ENCODE results near the gene ZDHHC11.

Gene ZDHHC11

DNA sequence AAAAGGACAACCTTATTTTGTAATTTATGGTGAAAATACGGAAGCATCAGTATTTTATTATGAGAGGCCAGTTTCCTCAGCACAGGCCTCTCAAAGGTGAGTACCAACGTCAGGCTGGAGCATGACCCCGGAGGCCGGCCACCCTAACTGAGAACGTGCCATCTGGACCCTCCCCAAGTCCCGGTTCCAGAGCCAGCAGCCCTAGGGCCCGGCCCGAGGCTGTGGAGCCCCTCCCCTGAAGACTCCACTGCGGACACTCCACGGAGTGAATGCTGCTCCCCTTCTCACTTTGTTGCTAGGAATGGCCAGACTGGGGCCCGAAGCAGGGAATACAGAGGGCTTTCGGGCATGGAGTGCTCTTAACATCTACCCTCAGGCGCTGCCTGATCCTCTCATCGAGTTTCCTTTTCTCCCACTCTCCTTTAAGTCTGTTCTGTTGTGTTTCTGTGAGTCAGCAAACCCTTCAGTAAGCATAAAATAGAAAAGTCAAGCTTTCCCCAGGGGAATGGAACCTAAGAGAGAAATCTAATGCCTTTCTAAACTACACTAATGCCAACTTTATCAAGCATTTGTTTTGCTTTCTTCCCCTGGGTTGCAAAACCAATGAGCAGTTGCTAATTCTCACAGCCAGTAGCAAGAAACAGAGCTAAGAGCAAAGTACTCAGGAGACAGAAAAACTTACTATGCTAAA is 37.3 kb upstream of the ZDHHC11 start:
- DNase-seq = no peak
- Histone ChIP-seq H3K9me3 (ENCODE audit: control insufficient read depth, low read length) (no peaks in the 10 kb centered on the region), H3K4me1 (ENCODE audit: control insufficient read depth, insufficient read depth, low read length, poor library complexity, severe bottlenecking) (peaks cover 17% of the 10 kb centered on the region), H3K4me3 (ENCODE audit: insufficient read depth, low read depth, low read length, poor library complexity, severe bottlenecking) (no peak overlapping the region), H3K27me3 (replicated peaks; ENCODE audit: control insufficient read depth, insufficient read depth, low read length, poor library complexity, severe bottlenecking) (no peaks in the 10 kb centered on the region), H3K27ac (ENCODE audit: insufficient read depth, low read length, poor library complexity, severe bottlenecking) (no peak overlapping the region), H3K36me3 (ENCODE audit: control insufficient read depth, insufficient read depth, low read length) (peaks cover 62% of the 10 kb centered on the region)

DNA sequence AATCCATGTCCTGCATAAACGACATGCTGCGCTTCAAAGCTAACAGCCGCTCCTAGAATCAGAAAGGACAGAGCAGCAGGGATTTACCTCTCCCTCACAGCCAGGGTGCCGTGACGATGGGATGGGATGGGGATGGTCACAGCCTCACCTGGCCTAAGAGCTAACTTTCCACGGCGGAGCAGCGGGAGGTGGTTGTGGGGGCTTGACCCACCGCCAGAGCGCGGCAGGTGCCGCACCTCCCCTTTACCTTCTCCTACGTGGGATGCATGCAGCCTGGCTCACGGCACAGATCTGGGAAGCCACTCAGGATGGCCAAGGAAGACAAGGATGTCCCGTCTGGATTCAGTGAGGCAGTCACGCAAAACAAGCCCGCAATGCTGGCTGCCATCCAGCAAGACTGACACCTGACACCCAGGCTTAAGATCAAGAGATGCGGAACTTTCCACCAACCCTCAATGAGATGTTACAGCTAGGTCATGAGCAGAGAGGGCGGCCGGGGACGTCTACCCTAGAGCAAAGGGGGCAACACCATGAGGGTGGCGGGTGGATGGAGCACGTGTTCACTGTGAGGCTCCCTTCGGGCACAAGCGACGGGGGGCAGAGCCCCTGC is 36.0 kb upstream of the ZDHHC11 start:
- H3K27me3 ChIP-seq (replicated peaks; ENCODE audit: control insufficient read depth, insufficient read depth, low read length, poor library complexity, severe bottlenecking) = no peaks in the 10 kb centered on the region
- H3K9me3 ChIP-seq (ENCODE audit: control insufficient read depth, low read length) = no peaks in the 10 kb centered on the region
- H3K4me3 ChIP-seq (ENCODE audit: insufficient read depth, low read depth, low read length, poor library complexity, severe bottlenecking) = no peak overlapping the region
- peaks cover 11% of the 10 kb centered on the region for H3K4me1 ChIP-seq (ENCODE audit: control insufficient read depth, insufficient read depth, low read length, poor library complexity, severe bottlenecking)
- H3K36me3 ChIP-seq (ENCODE audit: control insufficient read depth, insufficient read depth, low read length) = peaks cover 70% of the 10 kb centered on the region
- DNase-seq = no peak
- no peak overlapping the region for H3K27ac ChIP-seq (ENCODE audit: insufficient read depth, low read length, poor library complexity, severe bottlenecking)

DNA sequence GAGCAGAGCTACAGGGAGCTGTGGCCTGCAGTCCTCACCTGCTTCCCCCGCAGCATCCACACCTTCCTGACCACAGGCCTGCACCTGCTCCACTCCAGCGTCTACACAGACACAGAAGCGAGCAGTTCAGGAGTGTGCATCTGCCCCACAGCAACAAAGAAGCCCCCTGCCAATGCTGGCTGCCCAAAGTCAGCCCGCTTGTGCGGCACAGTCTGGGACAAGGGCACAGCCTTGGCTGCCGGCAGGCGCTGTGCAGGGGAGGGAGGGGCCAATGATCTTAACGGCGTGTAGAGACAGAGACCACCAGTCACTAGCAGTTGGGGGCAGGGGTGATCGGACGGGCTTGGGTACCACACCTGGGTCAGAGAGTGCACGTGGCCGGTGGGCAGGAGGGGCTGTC is 35.2 kb upstream of the ZDHHC11 start:
- H3K36me3 ChIP-seq (ENCODE audit: control insufficient read depth, insufficient read depth, low read length) = peaks cover 78% of the 10 kb centered on the region
- H3K4me3 ChIP-seq (ENCODE audit: insufficient read depth, low read depth, low read length, poor library complexity, severe bottlenecking) = no peak overlapping the region
- H3K4me1 ChIP-seq (ENCODE audit: control insufficient read depth, insufficient read depth, low read length, poor library complexity, severe bottlenecking) = peaks cover 3% of the 10 kb centered on the region
- DNase-seq = no peak
- no peak overlapping the region for H3K27ac ChIP-seq (ENCODE audit: insufficient read depth, low read length, poor library complexity, severe bottlenecking)
- no peaks in the 10 kb centered on the region for H3K27me3 ChIP-seq (replicated peaks; ENCODE audit: control insufficient read depth, insufficient read depth, low read length, poor library complexity, severe bottlenecking)
- no peaks in the 10 kb centered on the region for H3K9me3 ChIP-seq (ENCODE audit: control insufficient read depth, low read length)

DNA sequence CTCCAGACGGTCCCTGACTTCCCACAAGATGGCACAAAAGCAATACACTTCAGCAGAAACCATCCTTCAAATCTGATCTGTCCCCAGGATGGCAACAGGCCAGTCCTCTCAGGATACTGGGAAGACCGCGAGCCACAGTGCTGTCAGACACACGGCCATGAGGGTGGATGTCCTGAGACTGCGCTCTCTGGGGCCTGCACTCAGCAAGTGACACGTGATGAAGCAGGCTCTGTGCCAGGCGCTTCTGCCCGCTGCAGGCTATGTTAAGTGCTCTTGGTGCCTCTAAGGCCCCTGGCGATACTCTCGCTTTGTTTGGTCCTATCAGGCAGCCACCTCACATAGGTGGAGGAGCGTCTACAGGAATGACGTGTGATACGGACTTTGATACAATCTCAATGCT is 34.7 kb upstream of the ZDHHC11 start:
- H3K9me3 ChIP-seq (ENCODE audit: control insufficient read depth, low read length) = no peaks in the 10 kb centered on the region
- DNase-seq = no peak
- H3K4me3 ChIP-seq (ENCODE audit: insufficient read depth, low read depth, low read length, poor library complexity, severe bottlenecking) = no peak overlapping the region
- no peak overlapping the region for H3K27ac ChIP-seq (ENCODE audit: insufficient read depth, low read length, poor library complexity, severe bottlenecking)
- H3K27me3 ChIP-seq (replicated peaks; ENCODE audit: control insufficient read depth, insufficient read depth, low read length, poor library complexity, severe bottlenecking) = no peaks in the 10 kb centered on the region
- H3K4me1 ChIP-seq (ENCODE audit: control insufficient read depth, insufficient read depth, low read length, poor library complexity, severe bottlenecking) = no peaks in the 10 kb centered on the region
- H3K36me3 ChIP-seq (ENCODE audit: control insufficient read depth, insufficient read depth, low read length) = peaks cover 83% of the 10 kb centered on the region

DNA sequence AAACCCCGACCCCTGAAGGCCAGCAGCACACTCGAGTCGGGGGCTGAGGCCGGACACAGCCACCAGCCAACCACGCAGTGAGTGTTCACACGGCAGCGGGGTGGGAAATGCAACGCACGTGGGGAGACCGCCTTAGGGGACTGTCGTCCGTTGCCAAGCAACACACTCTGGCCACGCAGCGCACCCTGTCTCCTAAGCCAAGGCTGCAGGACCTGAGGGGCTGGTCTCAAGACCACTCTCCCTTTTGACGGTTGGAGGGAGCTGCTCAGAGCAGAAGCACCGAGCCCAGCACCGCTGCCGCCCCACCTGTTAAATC is 34.3 kb upstream of the ZDHHC11 start:
- Histone ChIP-seq H3K9me3 (ENCODE audit: control insufficient read depth, low read length) (no peaks in the 10 kb centered on the region), H3K36me3 (ENCODE audit: control insufficient read depth, insufficient read depth, low read length) (peaks cover 81% of the 10 kb centered on the region)
- DNase-seq = no peak

DNA sequence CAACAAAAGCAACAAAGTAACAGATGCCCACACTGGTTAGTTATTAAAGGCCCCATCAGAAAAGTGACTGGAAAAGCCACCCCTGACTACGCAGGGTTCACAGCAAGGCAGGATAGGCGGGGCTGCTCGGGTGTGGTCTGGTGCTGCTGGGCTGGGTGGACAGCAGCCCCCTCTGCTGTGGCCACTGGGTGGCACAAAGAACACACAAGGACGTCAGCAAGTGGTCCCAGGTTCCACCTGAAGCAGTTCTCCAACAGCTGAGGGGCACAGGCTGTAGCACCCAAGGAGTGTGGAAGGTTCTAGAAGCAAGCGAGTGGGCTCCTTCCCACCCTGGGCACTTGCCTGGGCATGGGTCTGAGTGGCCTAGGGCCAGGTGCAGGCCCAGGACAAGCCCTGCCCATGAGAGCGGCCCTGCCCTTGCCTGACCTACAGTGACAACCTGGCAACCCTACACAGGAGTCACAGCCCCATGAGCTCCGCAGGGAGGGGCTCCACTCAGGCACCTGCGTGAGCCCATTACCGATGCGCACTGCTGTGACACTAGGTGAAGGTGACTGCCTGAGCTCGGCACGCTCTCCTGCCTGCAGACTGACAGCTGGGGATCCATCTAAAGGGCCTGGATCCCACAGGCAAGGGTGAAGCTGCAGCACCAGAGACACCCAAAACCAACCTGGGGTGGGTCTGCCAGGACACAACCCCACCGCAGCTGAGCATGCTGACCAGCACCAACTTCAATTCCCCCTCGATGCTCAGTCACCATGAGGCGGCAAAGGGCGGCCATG is 33.8 kb upstream of the ZDHHC11 start:
- no peak for DNase-seq
- H3K36me3 ChIP-seq (ENCODE audit: control insufficient read depth, insufficient read depth, low read length) = peaks cover 79% of the 10 kb centered on the region
- no peak overlapping the region for H3K4me3 ChIP-seq (ENCODE audit: insufficient read depth, low read depth, low read length, poor library complexity, severe bottlenecking)
- no peaks in the 10 kb centered on the region for H3K9me3 ChIP-seq (ENCODE audit: control insufficient read depth, low read length)
- no peaks in the 10 kb centered on the region for H3K27me3 ChIP-seq (replicated peaks; ENCODE audit: control insufficient read depth, insufficient read depth, low read length, poor library complexity, severe bottlenecking)
- H3K27ac ChIP-seq (ENCODE audit: insufficient read depth, low read length, poor library complexity, severe bottlenecking) = no peak overlapping the region
- H3K4me1 ChIP-seq (ENCODE audit: control insufficient read depth, insufficient read depth, low read length, poor library complexity, severe bottlenecking) = no peaks in the 10 kb centered on the region

More for the DNA sequence above, 34.3 kb upstream of the ZDHHC11 start:
- H3K4me3 ChIP-seq (ENCODE audit: insufficient read depth, low read depth, low read length, poor library complexity, severe bottlenecking) = no peak overlapping the region
- H3K27ac ChIP-seq (ENCODE audit: insufficient read depth, low read length, poor library complexity, severe bottlenecking) = no peak overlapping the region
- H3K27me3 ChIP-seq (replicated peaks; ENCODE audit: control insufficient read depth, insufficient read depth, low read length, poor library complexity, severe bottlenecking) = no peaks in the 10 kb centered on the region
- H3K4me1 ChIP-seq (ENCODE audit: control insufficient read depth, insufficient read depth, low read length, poor library complexity, severe bottlenecking) = no peaks in the 10 kb centered on the region

DNA sequence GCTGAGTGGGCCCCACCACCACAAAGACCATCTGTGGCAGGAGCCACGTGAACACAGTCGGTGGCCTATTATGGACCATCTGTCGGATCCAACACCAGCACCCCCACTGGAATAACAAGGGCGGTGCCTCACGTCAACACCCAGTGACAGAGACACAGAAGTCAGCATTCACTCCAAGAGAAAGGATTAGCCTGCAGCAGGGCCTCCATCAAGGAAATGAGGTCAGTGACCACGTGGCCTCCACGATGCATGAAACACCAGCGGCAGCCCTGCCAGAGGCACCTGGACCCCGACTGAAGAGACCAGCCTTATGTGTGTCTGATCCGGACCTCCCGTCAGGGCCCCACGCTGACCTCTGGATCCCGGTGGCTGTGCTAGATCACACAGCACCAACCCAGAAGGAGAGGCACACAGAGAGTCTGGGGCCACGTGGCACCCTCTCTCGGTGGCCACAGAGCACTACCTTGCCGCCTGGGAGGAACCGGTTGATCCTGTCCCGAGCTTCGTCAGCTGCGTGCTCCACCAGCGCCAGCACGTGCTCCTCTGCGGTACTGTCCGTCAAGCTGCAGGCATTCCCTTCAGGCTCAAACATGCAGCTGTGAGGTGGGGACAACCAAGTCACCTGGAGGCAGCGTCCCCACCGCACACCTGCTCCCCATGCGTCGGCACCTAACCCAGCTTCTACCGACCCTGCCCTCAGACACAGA is 32.8 kb upstream of the ZDHHC11 start:
- no peak overlapping the region for H3K27ac ChIP-seq (ENCODE audit: insufficient read depth, low read length, poor library complexity, severe bottlenecking)
- H3K9me3 ChIP-seq (ENCODE audit: control insufficient read depth, low read length) = no peaks in the 10 kb centered on the region
- H3K27me3 ChIP-seq (replicated peaks; ENCODE audit: control insufficient read depth, insufficient read depth, low read length, poor library complexity, severe bottlenecking) = no peaks in the 10 kb centered on the region
- H3K36me3 ChIP-seq (ENCODE audit: control insufficient read depth, insufficient read depth, low read length) = peaks cover 70% of the 10 kb centered on the region
- H3K4me3 ChIP-seq (ENCODE audit: insufficient read depth, low read depth, low read length, poor library complexity, severe bottlenecking) = no peak overlapping the region
- no peak for DNase-seq
- H3K4me1 ChIP-seq (ENCODE audit: control insufficient read depth, insufficient read depth, low read length, poor library complexity, severe bottlenecking) = no peaks in the 10 kb centered on the region

DNA sequence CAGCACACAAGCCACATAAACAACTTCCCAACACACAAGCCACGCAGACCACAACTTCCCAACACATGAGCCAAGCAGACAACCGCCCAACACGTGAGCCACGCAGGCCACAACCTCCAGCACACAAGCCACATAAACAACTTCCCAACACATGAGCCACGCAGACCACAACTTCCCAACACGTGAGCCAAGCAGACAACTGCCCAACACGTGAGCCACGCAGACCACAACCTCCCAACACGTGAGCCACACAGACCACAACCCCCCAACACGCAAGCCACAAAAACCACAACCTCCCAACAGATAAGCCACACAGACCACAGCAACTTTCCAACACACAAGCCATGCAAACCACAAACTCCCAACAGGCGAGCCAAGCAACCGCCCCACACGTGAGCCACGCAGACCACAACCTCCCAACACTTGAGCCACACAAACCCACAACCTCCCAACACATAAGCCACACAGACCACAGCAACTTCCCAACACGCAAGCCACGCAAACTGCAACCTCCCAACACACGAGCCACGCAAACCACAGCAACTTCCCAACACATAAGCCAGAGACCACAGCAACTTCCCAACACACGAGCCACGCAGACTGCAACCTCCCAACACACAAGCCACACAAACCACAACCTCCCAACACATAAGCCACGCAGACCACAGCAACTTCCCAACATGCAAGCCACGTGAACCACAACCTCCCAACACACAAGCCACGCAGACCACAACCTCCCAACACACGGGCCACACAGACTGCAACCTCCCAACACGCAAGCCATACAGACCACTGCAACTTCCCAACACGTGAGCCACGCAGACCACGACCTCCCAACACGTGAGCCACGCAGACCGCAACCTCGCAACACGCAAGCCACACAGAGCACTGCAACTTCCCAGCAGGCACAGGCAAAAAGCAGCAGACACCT is 31.7 kb upstream of the ZDHHC11 start:
- Histone ChIP-seq H3K4me3 (ENCODE audit: insufficient read depth, low read depth, low read length, poor library complexity, severe bottlenecking) (no peak overlapping the region), H3K36me3 (ENCODE audit: control insufficient read depth, insufficient read depth, low read length) (peaks cover 72% of the 10 kb centered on the region), H3K27me3 (replicated peaks; ENCODE audit: control insufficient read depth, insufficient read depth, low read length, poor library complexity, severe bottlenecking) (no peaks in the 10 kb centered on the region), H3K9me3 (ENCODE audit: control insufficient read depth, low read length) (no peaks in the 10 kb centered on the region), H3K4me1 (ENCODE audit: control insufficient read depth, insufficient read depth, low read length, poor library complexity, severe bottlenecking) (no peaks in the 10 kb centered on the region), H3K27ac (ENCODE audit: insufficient read depth, low read length, poor library complexity, severe bottlenecking) (no peak overlapping the region)
- DNase-seq = no peak

DNA sequence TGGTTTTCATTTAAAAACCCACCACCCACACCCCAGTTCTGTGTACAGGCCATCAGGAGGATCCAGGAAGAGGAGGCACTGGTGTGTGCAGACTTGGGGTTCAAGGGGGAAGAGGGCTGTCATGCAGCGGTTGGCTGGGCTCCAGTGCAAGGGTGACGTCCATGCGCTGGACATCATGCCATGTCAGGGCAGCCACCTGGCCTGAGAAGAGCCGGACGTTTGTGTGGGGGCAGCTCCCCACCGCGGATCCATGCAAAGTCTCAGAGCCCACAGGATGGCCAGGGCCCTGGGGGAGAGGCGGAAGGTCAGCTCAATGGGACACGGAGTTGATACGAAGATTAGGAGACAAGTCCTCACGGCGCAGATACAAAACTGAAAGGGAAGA is 30.8 kb upstream of the ZDHHC11 start:
- no peak for DNase-seq
- H3K36me3 ChIP-seq (ENCODE audit: control insufficient read depth, insufficient read depth, low read length) = peaks cover 72% of the 10 kb centered on the region
- no peaks in the 10 kb centered on the region for H3K4me1 ChIP-seq (ENCODE audit: control insufficient read depth, insufficient read depth, low read length, poor library complexity, severe bottlenecking)
- H3K27me3 ChIP-seq (replicated peaks; ENCODE audit: control insufficient read depth, insufficient read depth, low read length, poor library complexity, severe bottlenecking) = no peaks in the 10 kb centered on the region
- no peak overlapping the region for H3K27ac ChIP-seq (ENCODE audit: insufficient read depth, low read length, poor library complexity, severe bottlenecking)
- H3K4me3 ChIP-seq (ENCODE audit: insufficient read depth, low read depth, low read length, poor library complexity, severe bottlenecking) = no peak overlapping the region
- H3K9me3 ChIP-seq (ENCODE audit: control insufficient read depth, low read length) = no peaks in the 10 kb centered on the region
